Activated naive CD4-positive, alpha-beta T cell treated with anti-CD3 and anti-CD28 coated beads, Interleukin-2, amount 50 U/mL, for 72 hours (primary cell): ENCODE measurements around the gene WFDC9. TPM values are rescaled to one million over a fixed set of nuclear protein-coding genes. Genes with fewer than 3 reads are reported as not detected.
"Not testable (repeated sequence)": the region's sequence is repeated elsewhere in the genome, so short reads cannot be mapped to it uniquely, and the experiment has no call there.

Source experiments
- ATAC-seq, 2 donors: fragments of 150-1000 bp; cut with Tn5 transposase; 2 replicates each; pipeline ENCODE4 v1.10.0; 2021; ENCODE audit warnings: mild to moderate bottlenecking in 2 of 2, moderate library complexity in 2 of 2
- DNase-seq, 2 donors: peaks; one replicate each; pipeline ENCODE4 v3.0.0; 2021 to 2022; ENCODE audit warnings: low spot score in 2 of 2
- H3K27ac Mint-ChIP-seq, 2 donors: one replicate each; pipeline ENCODE4 v1.8.0; 2022; ENCODE audit warnings: mild to moderate bottlenecking in 2 of 2, mixed read lengths in 2 of 2
- H3K36me3 Mint-ChIP-seq, 2 donors: one replicate each; pipeline ENCODE4 v1.8.0; 2022; ENCODE audit warnings: mixed read lengths in 2 of 2
- H3K9me3 Mint-ChIP-seq, 2 donors: one replicate each; pipeline ENCODE4 v1.8.0; 2022; ENCODE audit warnings: mixed read lengths in 2 of 2
- total RNA-seq, 2 donors: library from RNA; stranded (reverse); gene quantifications; one replicate each; pipeline ENCODE4 v1.2.3, GENCODE V29; 2022

WFDC9 gene
- total RNA-seq, result not detected

DNA sequence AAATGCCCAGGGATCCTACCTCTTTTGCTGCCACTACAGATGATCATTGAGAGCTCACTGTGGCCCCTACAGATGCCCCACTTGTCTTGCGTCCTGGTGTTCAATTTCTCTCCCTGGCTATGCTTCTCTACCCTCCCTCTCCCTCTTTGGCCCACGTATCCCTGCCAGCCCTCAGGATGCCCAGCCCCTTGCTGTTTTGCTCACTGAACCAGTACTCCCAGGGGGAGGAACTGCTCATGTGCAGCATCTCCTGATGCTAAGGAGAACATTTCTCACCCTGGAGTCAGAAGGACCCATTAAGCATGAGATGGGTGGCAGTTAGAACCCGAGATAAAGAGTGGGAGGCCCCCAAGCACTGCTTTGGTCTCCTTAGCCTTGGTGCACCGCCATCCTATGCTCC is at the start of gene WFDC9:
Gene WFDC9 (minus strand): TSS at position 101 of the 400 bp plus-strand sequence. CDS start 21,103 bp downstream, outside the sequence.
- DNase-seq (no peak), ATAC-seq (no peak)
- Mint-ChIP-seq H3K36me3 (no peaks in the 10 kb centered on the region), H3K27ac (no peak within 1 kb of the TSS), H3K9me3 (no peaks in the 10 kb centered on the region)

DNA sequence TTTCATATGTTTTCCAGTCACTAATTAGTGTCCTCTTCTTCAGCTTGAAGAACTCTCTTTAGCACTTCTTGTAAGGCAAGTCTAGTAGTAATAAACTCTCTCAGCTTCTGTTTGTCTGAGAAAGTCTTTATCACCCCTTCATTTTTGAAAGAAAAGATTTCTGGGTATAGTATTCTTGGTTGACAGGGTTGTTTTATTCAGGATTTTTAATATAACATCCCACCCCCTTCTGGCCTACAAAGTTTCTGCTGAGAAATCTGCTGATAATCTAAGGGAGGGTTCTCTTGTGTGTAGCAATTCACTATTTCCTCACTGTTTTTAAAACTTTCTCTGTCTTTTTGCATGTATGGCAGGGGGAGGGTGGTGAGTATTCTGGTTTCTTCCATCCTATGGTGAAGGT is 48.6 kb upstream of the WFDC9 start:
- Mint-ChIP-seq H3K9me3 (peaks cover 23 to 27% of the 10 kb centered on the region in 2 donors), H3K36me3 (peaks cover 7 to 12% of the 10 kb centered on the region in 2 donors), H3K27ac (no peak overlapping the region)
- DNase-seq, result no peak
- no peak for ATAC-seq

DNA sequence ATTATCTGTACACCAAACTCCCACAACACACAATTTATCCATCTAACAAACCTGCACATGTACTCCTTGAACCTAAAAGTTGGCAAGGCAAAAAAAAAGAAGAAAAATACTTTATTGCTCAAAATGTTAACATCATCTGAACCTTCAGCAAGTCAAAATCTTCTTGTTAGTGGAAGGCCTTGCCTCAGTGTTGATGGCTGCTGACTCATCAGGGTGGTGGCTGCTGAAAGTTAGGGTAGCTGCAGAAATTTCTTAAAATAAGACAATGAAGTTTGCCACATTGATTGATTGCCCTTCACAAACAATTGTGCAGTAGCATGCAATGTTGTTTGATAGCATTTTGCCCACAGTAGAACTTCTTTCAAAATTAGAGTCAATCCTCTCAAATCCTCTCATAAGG is 41.7 kb upstream of the WFDC9 start:
- Mint-ChIP-seq H3K36me3 (no peaks in the 10 kb centered on the region), H3K9me3 (peaks cover 2 to 7% of the 10 kb centered on the region in 2 donors), H3K27ac (no peak overlapping the region)
- ATAC-seq, result no peak
- DNase-seq, result no peak

DNA sequence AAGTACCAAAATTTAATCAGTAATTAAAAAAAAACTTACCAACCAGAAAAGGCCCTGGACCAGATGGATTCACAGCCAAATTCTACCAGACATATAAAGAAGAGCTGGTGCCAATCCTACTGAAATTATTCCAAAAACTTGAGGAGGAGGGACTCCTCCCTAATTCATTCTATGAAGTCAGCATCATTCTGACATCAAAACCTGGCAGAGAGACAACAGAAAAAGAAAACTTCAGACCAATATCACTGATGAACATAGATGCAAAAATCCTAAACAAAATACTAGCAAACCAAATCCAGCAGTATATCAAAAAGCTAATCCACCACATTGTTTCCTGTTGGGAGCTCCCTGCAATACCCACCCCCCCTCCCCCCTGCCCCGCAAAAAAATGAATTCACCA is 39.1 kb upstream of the WFDC9 start, which contains the start of gene WFDC11:
Gene WFDC11 (minus strand): TSS at position 101 of the 400 bp plus-strand sequence. CDS start 19,639 bp downstream, outside the sequence.
- Mint-ChIP-seq H3K9me3 (peaks cover 0 to 1% of the 10 kb centered on the region in 2 donors), H3K36me3 (no peaks in the 10 kb centered on the region), H3K27ac (no peak within 1 kb of the TSS)
- ATAC-seq (no peak), DNase-seq (no peak)

DNA sequence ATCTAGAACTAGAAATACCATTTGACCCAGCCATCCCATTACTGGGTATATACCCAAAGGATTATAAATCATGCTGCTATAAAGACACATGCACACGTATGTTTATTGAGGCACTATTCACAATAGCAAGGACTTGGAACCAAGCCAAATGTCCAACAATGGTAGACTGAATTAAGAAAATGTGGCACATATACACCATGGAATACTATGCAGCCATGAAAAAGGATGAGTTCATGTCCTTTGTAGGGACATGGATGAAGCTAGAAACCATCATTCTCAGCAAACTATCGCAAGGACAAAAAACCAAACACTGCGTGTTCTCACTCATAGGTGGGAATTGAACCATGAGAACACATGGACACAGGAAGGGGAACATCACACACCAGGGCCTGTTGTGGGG is 26.0 kb upstream of the WFDC9 start:
- not testable (repeated sequence) for H3K27ac Mint-ChIP-seq, ATAC-seq, H3K9me3 Mint-ChIP-seq, H3K36me3 Mint-ChIP-seq, DNase-seq

DNA sequence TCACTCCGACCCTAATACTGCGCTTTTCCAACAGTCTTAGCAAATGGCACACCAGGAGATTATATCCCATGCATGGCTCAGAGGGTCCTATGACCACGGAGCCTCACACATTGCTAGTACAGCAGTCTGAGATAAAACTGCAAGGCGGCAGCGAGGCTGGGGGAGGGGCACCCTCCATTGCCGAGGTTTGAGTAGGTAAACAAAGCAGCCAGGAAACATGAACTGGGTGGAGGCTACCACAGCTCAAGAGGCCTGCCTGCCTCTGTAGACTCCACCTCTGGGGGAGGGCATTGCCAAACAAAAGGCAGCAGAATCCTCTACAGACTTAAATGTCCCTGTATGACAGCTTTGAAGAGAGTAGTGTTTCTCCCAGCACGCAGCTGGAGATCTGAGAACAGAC is 20.6 kb upstream of the WFDC9 start:
- ATAC-seq, H3K36me3 Mint-ChIP-seq, DNase-seq, H3K27ac Mint-ChIP-seq, H3K9me3 Mint-ChIP-seq: not testable (repeated sequence)

DNA sequence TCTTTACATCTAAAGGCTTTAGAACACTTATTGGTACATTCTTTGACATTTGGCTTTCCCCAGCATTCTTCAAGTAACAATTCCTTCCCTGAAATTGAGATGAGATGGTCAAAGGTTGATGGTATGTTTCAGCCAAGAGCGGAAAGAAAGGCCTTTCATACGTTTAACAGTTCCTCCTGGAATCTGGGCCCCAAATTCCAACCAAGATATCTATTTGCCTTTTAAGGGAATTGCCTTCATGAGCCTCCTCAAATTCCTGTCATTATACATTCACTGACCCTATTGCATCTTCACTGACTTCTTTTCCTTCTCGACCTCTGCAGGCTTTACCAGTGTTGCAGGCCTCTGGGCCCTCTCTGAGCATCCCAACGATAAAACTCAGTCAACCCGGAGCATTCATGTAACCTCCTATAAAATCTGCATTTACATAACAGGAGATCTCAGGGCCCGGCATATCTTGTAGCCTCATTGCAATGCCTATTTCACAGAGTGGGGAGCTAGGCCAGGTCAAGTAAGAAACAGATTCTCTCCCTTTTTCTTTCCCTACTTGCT is 18.3 kb upstream of the WFDC9 start:
- Mint-ChIP-seq H3K27ac (no peak overlapping the region), H3K9me3 (no peaks in the 10 kb centered on the region), H3K36me3 (peaks cover 0 to 7% of the 10 kb centered on the region in 2 donors)
- DNase-seq (no peak), ATAC-seq (no peak)

DNA sequence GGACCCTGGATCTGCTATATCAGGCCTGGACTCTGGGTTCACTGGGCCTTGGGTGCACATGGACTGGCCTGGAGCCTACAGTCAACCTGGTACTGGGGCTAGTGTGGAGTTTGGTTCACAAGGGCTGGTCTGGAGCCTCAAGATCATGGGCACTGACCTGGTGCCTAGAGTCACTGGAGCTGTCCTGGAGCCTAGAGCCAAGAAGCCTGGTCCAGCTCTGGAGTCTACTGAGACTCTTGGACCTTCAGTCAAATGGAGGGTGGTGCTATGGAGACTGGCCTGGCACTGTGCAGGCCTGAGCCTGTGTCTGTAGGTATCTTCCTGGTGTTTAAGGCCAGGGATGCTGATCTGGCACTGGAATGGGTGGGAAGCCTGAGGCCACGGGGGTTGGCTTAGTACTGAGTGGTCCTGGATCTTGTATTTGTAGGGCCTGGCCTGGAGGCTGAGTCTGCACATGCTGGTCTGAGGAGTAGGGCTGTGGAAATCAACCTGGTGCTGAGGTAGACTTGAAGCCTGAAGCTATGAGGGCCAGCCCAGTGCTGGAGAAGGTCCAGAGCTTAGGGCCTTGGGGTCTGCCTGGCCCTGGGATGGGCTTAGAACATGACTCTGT is 16.5 kb upstream of the WFDC9 start:
- peaks cover 0 to 7% of the 10 kb centered on the region in 2 donors for H3K36me3 Mint-ChIP-seq
- peak overlapping the region in 1 of 2 donors; percentile 34 for H3K27ac Mint-ChIP-seq
- no peak for DNase-seq
- H3K9me3 Mint-ChIP-seq, result no peaks in the 10 kb centered on the region
- no peak for ATAC-seq

DNA sequence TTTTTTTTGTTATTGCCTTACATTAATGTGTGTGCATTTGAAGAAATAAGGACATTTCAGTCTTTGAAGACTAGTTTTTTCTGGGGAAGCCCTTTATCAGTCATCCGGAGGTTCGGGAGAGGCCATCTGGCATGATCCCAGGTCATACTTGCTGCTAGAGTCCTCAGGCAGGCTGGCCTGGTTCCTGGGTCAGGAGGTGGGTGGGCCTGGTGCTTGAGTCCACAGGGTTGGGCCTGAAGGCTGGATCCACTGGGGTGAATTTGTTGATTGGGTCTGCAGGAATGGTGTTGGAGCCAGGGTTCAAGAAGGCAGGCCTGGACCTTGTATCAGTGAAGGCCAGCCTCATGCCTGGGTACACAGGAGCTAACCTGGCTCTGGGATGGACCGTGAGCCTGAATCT is 15.8 kb upstream of the WFDC9 start:
- Mint-ChIP-seq H3K9me3 (no peaks in the 10 kb centered on the region), H3K27ac (no peak overlapping the region), H3K36me3 (peaks cover 0 to 7% of the 10 kb centered on the region in 2 donors)
- ATAC-seq, result no peak
- DNase-seq, result no peak

DNA sequence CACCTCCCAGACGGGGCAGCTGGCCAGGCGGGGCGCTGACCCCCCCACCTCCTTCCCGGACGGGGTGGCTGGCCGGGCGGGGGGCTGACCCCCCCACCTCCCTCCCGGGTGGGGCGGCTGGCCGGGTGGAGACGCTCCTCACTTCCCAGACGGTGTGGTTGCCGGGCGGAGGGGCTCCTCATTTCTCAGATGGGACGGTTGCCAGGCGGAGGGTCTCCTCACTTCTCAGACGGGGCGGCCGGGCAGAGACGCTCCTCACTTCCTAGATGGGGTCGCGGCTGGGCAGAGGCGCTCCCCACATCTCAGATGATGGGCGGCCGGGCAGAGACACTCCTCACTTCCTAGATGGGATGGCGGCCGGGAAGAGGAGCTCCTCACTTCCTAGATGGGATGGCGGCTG is 14.8 kb upstream of the WFDC9 start:
- H3K36me3 Mint-ChIP-seq, H3K9me3 Mint-ChIP-seq, ATAC-seq, DNase-seq, H3K27ac Mint-ChIP-seq: not testable (repeated sequence)

DNA sequence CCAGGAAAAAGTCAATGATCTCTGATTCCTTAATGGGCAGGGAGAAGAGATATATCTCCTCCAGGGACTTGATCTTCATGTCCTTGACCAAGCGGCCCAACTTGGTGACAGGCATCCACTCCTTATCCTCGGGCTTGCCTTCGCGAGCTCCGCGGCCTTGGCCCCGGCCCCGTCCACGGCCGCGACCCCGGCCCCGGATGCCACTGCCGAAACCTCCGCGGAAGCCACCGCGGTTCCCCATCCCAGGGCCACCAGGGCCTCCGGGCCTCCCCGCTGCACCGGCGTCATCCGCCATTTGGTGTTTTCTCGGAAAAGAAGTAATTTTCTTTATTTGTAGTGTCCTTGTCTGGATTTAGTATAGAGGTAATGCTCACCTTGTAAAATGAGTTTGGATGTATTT is 10.0 kb upstream of the WFDC9 start:
- not testable (repeated sequence) for H3K36me3 Mint-ChIP-seq, H3K27ac Mint-ChIP-seq, H3K9me3 Mint-ChIP-seq, ATAC-seq, DNase-seq

DNA sequence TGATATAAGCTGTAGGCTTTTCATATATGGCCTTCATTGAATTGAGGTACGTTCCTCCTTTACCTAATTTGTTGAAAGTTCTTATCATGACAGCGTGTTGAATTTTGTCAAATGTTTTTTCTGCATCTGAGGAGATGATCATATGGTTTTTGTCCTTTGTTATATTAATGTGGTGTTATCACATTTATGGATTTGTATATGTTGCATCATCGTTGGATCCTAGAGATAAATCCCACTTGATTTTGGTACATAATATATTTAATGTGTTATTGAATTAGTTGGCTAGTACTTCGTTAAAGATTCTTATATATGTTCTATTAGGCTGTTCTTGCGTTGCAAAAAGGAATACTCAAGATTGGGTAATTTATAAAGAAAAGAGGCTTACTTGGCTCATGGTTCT is 8.6 kb upstream of the WFDC9 start:
- no peak for DNase-seq
- Mint-ChIP-seq H3K36me3 (no peaks in the 10 kb centered on the region), H3K27ac (no peak overlapping the region), H3K9me3 (no peaks in the 10 kb centered on the region)
- no peak for ATAC-seq

DNA sequence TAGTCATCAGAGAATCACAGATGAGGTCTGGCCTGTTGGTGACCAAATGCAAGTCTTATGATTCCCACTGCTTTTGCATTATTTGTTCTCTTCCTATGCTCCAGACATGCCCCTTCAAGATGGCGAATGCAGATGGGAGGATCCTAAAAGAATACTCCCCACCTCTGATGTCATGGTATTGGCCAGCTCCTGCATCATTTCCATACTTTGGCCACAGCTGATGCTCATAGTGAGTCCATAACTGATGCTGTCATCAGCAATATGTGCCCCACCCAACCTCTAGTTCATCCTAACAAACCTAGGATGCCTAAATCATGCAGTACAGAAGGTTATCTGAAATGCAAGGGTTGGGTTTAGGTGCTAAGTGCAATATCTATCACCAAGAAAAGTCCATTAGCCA is 5.4 kb upstream of the WFDC9 start:
- DNase-seq, result no peak
- Mint-ChIP-seq H3K9me3 (no peaks in the 10 kb centered on the region), H3K27ac (no peak overlapping the region), H3K36me3 (no peaks in the 10 kb centered on the region)
- no peak for ATAC-seq

DNA sequence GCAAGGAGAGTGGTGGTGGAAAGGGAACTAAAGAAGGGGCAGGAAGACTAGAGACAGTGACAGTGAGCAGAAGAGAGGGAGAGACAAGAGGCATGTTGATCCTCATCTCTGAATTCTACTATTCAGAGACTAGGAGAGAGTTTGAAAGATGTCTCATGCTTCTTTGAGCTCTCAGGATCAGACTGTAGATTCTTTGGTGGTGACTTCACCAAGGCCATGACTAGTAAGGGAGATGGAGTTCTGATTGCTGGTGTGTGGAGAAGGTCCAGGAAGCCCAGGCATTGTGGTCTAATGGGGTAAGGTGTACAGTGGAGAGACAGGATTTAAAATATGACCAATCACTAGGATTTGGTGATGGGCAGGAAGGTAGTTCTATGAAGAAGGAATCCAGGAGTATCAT is 713 bp downstream of the WFDC9 start:
- DNase-seq (no peak), ATAC-seq (no peak)
- no peaks in the 10 kb centered on the region for H3K36me3 Mint-ChIP-seq
- no peaks in the 10 kb centered on the region for H3K9me3 Mint-ChIP-seq
- no peak overlapping the region for H3K27ac Mint-ChIP-seq

DNA sequence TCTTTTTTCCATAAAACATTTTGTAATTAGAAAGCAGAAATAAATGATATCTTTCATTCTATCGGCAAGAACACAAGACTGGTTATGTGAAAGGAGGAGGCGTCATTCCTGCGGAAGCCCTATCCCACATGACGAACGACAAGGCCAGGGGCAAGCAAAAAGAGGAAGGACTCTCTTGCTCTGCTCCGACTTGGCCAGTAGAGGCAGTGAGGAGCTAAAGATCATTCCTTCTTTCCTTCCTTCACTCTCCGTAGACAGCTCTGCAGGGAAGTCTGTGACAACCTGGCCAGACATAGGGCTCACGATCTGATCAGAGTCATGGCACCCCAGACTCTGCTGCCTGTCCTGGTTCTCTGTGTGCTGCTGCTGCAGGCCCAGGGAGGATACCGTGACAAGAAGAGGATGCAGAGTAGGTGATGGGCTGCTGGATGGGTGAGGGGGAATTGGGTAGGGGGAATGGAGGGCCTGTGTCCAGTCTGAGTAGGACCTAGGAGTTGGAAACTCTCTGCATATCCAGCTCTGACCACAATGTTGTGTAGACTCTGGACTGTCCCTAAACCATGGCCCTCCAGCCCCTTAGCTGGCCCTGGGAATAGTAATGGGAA is 1.5 kb downstream of the WFDC9 start, which contains the start of gene WFDC10A:
Gene WFDC10A (plus strand): TSS at position 244 of the 605 bp plus-strand sequence. CDS start 75 bp downstream, at position 319.
- no peaks in the 10 kb centered on the region for H3K9me3 Mint-ChIP-seq
- ATAC-seq, result peak; percentile 76 to 84
- peak in 1 of 2 donors; percentile 18 for DNase-seq
- no peak within 1 kb of the TSS for H3K27ac Mint-ChIP-seq
- no peaks in the 10 kb centered on the region for H3K36me3 Mint-ChIP-seq

DNA sequence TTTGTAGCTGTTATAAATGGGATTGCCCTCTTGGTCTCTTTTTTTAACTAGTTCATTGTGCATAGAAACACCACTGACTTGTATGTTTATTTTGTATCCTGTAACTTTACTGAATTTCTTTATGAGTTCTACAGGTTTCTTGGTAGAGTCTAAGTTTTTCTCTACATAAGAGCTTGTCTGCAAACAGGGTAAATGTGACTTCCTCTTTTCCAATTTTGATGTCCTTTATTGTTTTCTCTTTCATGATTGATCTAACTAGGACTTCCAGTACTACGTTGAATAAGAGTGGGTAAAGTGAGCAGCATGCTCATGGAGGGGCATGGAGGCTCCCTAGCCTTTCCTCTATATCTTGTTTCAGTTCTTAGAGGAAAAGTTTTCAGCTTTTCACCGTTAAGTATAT is 4.5 kb downstream of the WFDC9 start:
- ATAC-seq (no peak), DNase-seq (no peak)
- Mint-ChIP-seq H3K9me3 (peaks cover 0 to under 1% of the 10 kb centered on the region in 2 donors), H3K36me3 (no peaks in the 10 kb centered on the region), H3K27ac (no peak overlapping the region)

DNA sequence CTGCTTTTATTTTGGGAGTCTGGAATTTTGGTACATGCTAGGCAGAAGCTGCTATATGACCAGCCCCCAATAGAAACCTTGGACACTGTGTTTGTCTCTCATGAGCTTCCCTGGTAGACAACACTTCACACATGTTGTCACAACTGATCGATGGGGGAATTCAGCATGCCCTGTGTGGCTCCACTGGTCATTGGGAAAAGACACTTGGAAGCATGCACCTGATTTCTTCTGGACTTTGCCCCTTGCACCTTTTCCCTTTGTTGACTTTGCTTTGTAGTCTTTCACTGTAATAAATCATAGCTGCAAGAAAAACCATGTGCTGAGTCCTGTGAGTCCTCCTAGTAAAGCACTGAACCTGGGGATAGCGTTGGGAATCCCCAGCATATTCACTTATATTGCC is 9.5 kb downstream of the WFDC9 start:
- Mint-ChIP-seq H3K27ac (no peak overlapping the region), H3K9me3 (peaks cover 0 to 6% of the 10 kb centered on the region in 2 donors), H3K36me3 (no peaks in the 10 kb centered on the region)
- ATAC-seq, result no peak
- DNase-seq, result no peak

DNA sequence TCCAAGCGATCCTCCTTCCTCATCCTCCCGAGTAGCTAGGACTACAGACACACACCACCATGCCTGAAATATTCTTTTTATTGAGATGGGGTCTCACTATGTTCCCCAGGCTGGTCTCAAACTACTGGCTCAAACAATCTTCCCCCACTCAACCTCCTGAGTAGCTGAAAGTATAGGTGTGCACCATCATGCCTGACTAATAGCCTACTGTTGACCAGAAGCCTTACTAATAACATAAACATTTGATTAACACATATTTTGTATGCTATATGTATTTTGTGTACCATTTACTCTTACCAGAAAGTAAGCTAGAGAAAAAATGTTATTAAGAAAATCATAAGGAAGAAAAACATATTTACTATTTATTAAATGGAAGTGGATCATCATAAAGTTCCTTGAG is 13.5 kb downstream of the WFDC9 start:
- no peak for DNase-seq
- Mint-ChIP-seq H3K36me3 (no peaks in the 10 kb centered on the region), H3K27ac (no peak overlapping the region), H3K9me3 (peaks cover 0 to 6% of the 10 kb centered on the region in 2 donors)
- no peak for ATAC-seq
